Keratinocyte (primary cell): ENCODE measurements around the gene SLC9C2. TPM values are rescaled to one million over a fixed set of nuclear protein-coding genes. Genes with fewer than 3 reads are reported as not detected.
"Not testable (repeated sequence)": the region's sequence is repeated elsewhere in the genome, so short reads cannot be mapped to it uniquely, and the experiment has no call there.

ENCODE experiments used
- DNase-seq: peaks from one replicate; pipeline ENCODE4 v3.0.0-alpha.2; 2011; ENCODE audit warnings: low read depth, missing footprints, low spot score
- FAIRE-seq: peaks from 2 replicates; lab custom pipeline; 2011; peaks lifted over from hg19 to GRCh38; lab: Jason Lieb, UNC
- H2AFZ ChIP-seq: 2 replicates; pipeline ENCODE4 v1.6.0; 2012; ENCODE audit warnings: low read length, control low read depth, inconsistent platforms; ENCODE audit not compliant: control insufficient read depth
- H3K27ac ChIP-seq: 2 replicates; pipeline ENCODE4 v1.5.1; 2011; ENCODE audit warnings: low read length; ENCODE audit not compliant: control insufficient read depth, insufficient read depth
- H3K27me3 ChIP-seq: 3 replicates; pipeline ENCODE4 v1.6.0; 2011; ENCODE audit warnings: low read length; ENCODE audit not compliant: control insufficient read depth, insufficient read depth; ENCODE audit errors: extremely low read depth
- H3K36me3 ChIP-seq, 2 experiments: 2 replicates in 1 of 2; 3 replicates in 1 of 2; pipeline ENCODE4 v1.5.1; 2011; ENCODE audit warnings: low read length in 2 of 2, mild to moderate bottlenecking in 1 of 2; ENCODE audit not compliant: control insufficient read depth in 2 of 2, insufficient read depth in 2 of 2; ENCODE audit errors: extremely low read depth in 1 of 2
- H3K4me1 ChIP-seq: 3 replicates; pipeline ENCODE4 v1.5.1; 2011; ENCODE audit warnings: low read length; ENCODE audit not compliant: control insufficient read depth, insufficient read depth; ENCODE audit errors: extremely low read depth
- H3K4me2 ChIP-seq: 3 replicates; pipeline ENCODE4 v1.6.0; 2011; ENCODE audit warnings: low read depth, low read length; ENCODE audit not compliant: control insufficient read depth, insufficient read depth; ENCODE audit errors: extremely low read depth
- H3K4me3 ChIP-seq, 3 experiments: fragments of 200-600 bp in 1 of 3; sonication (generic) in 1 of 3; 2 replicates in 2 of 3; 3 replicates in 1 of 3; pipeline ENCODE4 v1.5.1; 2011 to 2016; ENCODE audit warnings: low read length in 3 of 3, mild to moderate bottlenecking in 3 of 3, control low read depth in 2 of 3, inconsistent platforms in 1 of 3, low read depth in 1 of 3, mixed read lengths in 1 of 3, mixed run types in 1 of 3, moderate library complexity in 1 of 3; ENCODE audit not compliant: control insufficient read depth in 2 of 3, insufficient read depth in 2 of 3; ENCODE audit errors: extremely low read depth in 1 of 3
- H3K79me2 ChIP-seq: 2 replicates; pipeline ENCODE4 v1.6.0; 2012; ENCODE audit warnings: low read length; ENCODE audit not compliant: control insufficient read depth, insufficient read depth
- H3K9ac ChIP-seq: 3 replicates; pipeline ENCODE4 v1.6.0; 2011; ENCODE audit warnings: low read length; ENCODE audit not compliant: control insufficient read depth, insufficient read depth; ENCODE audit errors: extremely low read depth
- H3K9me1 ChIP-seq: 3 replicates; pipeline ENCODE4 v1.6.0; 2011; ENCODE audit warnings: low read length; ENCODE audit not compliant: control insufficient read depth, insufficient read depth; ENCODE audit errors: extremely low read depth
- H3K9me3 ChIP-seq: 2 replicates; pipeline ENCODE4 v1.5.1; 2012; ENCODE audit warnings: low read depth, low read length; ENCODE audit not compliant: control insufficient read depth
- H4K20me1 ChIP-seq: 3 replicates; pipeline ENCODE4 v1.6.0; 2011; ENCODE audit warnings: low read length; ENCODE audit not compliant: control insufficient read depth, insufficient read depth; ENCODE audit errors: extremely low read depth
- CTCF ChIP-seq, 3 experiments: IDR thresholded peaks in 1 of 3; conservative IDR thresholded peaks in 1 of 3; optimal IDR thresholded peaks in 1 of 3; 2 replicates in 2 of 3; 3 replicates in 1 of 3; pipeline versions ENCODE3 to v1.5.1; 2011; ENCODE audit warnings: low read length in 3 of 3, mild to moderate bottlenecking in 3 of 3, moderate library complexity in 2 of 3, control low read depth in 1 of 3, inconsistent platforms in 1 of 3; ENCODE audit not compliant: insufficient read depth in 2 of 3; ENCODE audit errors: extremely low read depth in 1 of 3
- EZH2 ChIP-seq: IDR thresholded peaks from one replicate; pipeline ENCODE4 v1.6.1; 2012; ENCODE audit warnings: inconsistent platforms, mild to moderate bottlenecking, low read length, moderate library complexity
- dilution Hi-C: fragments of 300-500 bp; cut with MboI; formaldehyde crosslinking; loops from one replicate; pipeline ENCODE4 v1.7.0; 2020; ENCODE audit warnings: low sequenced_read_pairs; ENCODE audit not compliant: extremely low pct_ligation_motif_present
- polyA plus RNA-seq, 5 experiments: library from polyadenylated mRNA; depleted of rRNA in 3 of 5; stranded (reverse) in 3 of 5; stranded (forward) in 1 of 5; unstranded in 1 of 5; fragments of >200 nt; gene quantifications; 1 replicate in 1 of 5; 2 replicates in 3 of 5; 3 replicates in 1 of 5; pipeline versions ENCODE4 v1.2.1 to v1.2.3, GENCODE V29; 2011 to 2012; ENCODE audit warnings: missing spikeins in 2 of 5, low read depth in 1 of 5, low replicate concordance in 1 of 5

Gene SLC9C2
- polyA plus RNA-seq, 1 donor (not counting 4 experiments of a cell fraction or from before 2014, with no cell fraction given) = not detected

GRCh38 chr1:173475564-173476196, 127.2 kb downstream of the SLC9C2 start:
- Histone ChIP-seq H3K36me3 (peaks cover 2 to 3% of the 10 kb centered on the region in 2 experiments), H3K4me3 (peak overlapping the region; percentile 62 to 78 (median 75)), H3K4me2 (peak overlapping the region; percentile 90), H4K20me1 (no peaks in the 10 kb centered on the region), H3K27me3 (no peaks in the 10 kb centered on the region), H3K9ac (peak overlapping the region; percentile 79), H3K27ac (peak overlapping the region; percentile 82), H3K9me1 (no peaks in the 10 kb centered on the region), H2AFZ (peak overlapping the region; percentile 50), H3K79me2 (peaks cover 31% of the 10 kb centered on the region), H3K4me1 (peaks cover 40% of the 10 kb centered on the region), H3K9me3 (peaks cover 1% of the 10 kb centered on the region)
- FAIRE-seq (no peak), DNase-seq (peak; percentile 21)
- dilution Hi-C loops = no loop called here
- TF ChIP-seq CTCF (optimal IDR thresholded peaks at IDR 0.05 in 1 of 3, IDR thresholded peaks at IDR 0.05 in 1 of 3, conservative IDR thresholded peaks at IDR 0.05 in 1 of 3; ENCODE audit: extremely low read depth in 1 of 3, insufficient read depth in 2 of 3, low read length in 3 of 3) (no peak), EZH2 (no peak)

- FAIRE-seq, H3K27me3 ChIP-seq, H4K20me1 ChIP-seq, H3K4me3 ChIP-seq, DNase-seq, H2AFZ ChIP-seq, H3K36me3 ChIP-seq, H3K9ac ChIP-seq, dilution Hi-C loops, H3K9me3 ChIP-seq, H3K9me1 ChIP-seq: not testable (repeated sequence)
- Histone ChIP-seq H3K27ac (peak overlapping the region; percentile 41), H3K4me2 (peak overlapping the region; percentile 90), H3K79me2 (peaks cover 27% of the 10 kb centered on the region), H3K4me1 (peaks cover 40% of the 10 kb centered on the region)
Observed at GRCh38 chr1:173474780-173475421, 128.0 kb downstream of the SLC9C2 start.
